Endodermal cell (in vitro differentiated cells): ENCODE data around the gene PRRT4. TPM values are rescaled to one million over a fixed set of nuclear protein-coding genes. Genes with fewer than 3 reads are reported as not detected.

Experiments
- DNase-seq: peaks from one replicate; pipeline ENCODE4 v3.0.0-alpha.2; 2017
- H3K27ac ChIP-seq: 2 replicates; pipeline ENCODE4 v1.5.1; 2013; ENCODE audit warnings: mild to moderate bottlenecking, low read depth, low read length, moderate library complexity
- H3K27me3 ChIP-seq: 2 replicates; pipeline ENCODE4 v1.6.1; 2013; ENCODE audit warnings: mild to moderate bottlenecking, low read length, moderate library complexity; ENCODE audit not compliant: insufficient read depth, control insufficient read depth, poor library complexity, severe bottlenecking
- H3K36me3 ChIP-seq: 2 replicates; pipeline ENCODE4 v1.7.0; 2013; ENCODE audit warnings: mild to moderate bottlenecking, low read length, moderate library complexity; ENCODE audit not compliant: control insufficient read depth, insufficient read depth
- H3K4me1 ChIP-seq: one replicate; pipeline ENCODE4 v1.7.0; 2013; ENCODE audit warnings: low read length; ENCODE audit not compliant: control insufficient read depth, insufficient read depth
- H3K4me3 ChIP-seq: 2 replicates; pipeline ENCODE4 v1.5.1; 2013; ENCODE audit warnings: mild to moderate bottlenecking, low read length, moderate library complexity
- H3K9ac ChIP-seq: 2 replicates; pipeline ENCODE4 v1.6.1; 2013; ENCODE audit warnings: mild to moderate bottlenecking, low read length, moderate library complexity; ENCODE audit not compliant: poor library complexity, severe bottlenecking; ENCODE audit errors: extremely low read depth
- H3K9me3 ChIP-seq: 2 replicates; pipeline ENCODE4 v1.6.1; 2013; ENCODE audit warnings: mild to moderate bottlenecking, low read length, moderate library complexity; ENCODE audit not compliant: control insufficient read depth
- H3K27ac Mint-ChIP-seq: 2 replicates; pipeline ENCODE4 v1.8.0; 2020; ENCODE audit warnings: mixed read lengths
- H3K27me3 Mint-ChIP-seq: 2 replicates; pipeline ENCODE4 v1.8.0; 2021; ENCODE audit warnings: mild to moderate bottlenecking, mixed read lengths; ENCODE audit not compliant: insufficient read depth
- H3K36me3 Mint-ChIP-seq: 2 replicates; pipeline ENCODE4 v1.8.0; 2020; ENCODE audit warnings: low read depth, mixed read lengths
- H3K4me1 Mint-ChIP-seq: 2 replicates; pipeline ENCODE4 v1.8.0; 2020; ENCODE audit warnings: mixed read lengths
- H3K4me3 Mint-ChIP-seq: 2 replicates; pipeline ENCODE4 v1.8.0; 2020; ENCODE audit warnings: mild to moderate bottlenecking, moderate library complexity, mixed read lengths
- H3K9me3 Mint-ChIP-seq: 2 replicates; pipeline ENCODE4 v1.8.0; 2020; ENCODE audit warnings: mild to moderate bottlenecking, mixed read lengths
- CTCF ChIP-seq: fragments of 200-600 bp; sonication (generic); conservative IDR thresholded peaks from 2 replicates; pipeline ENCODE4 v1.5.0; 2021; ENCODE audit warnings: antibody characterized with exemption, mild to moderate bottlenecking
- WGBS, 2 experiments: methylation state at CpG; one replicate each; pipeline versions ENCODE4 v1.1.5 to v1.1.7; 2013; ENCODE audit warnings: missing lambda C conversion rate in 2 of 2, mixed read lengths in 1 of 2; ENCODE audit not compliant: insufficient coverage in 1 of 2, insufficient read length in 1 of 2; 5-methylcytosine and 5-hydroxymethylcytosine counted together
- total RNA-seq, 2 donors: library from RNA; stranded (reverse); fragmentation: NEBNext Ultra II Directional in 1 of 2; extraction: Animal tissue kit (Norgen Biotek cat#: 25700) in 1 of 2; gene quantifications; 2 replicates in 1 of 2; 3 replicates in 1 of 2; pipeline ENCODE4 v1.2.1, GENCODE V29; 2021

Gene PRRT4
- total RNA-seq, 2 donors from 2014 or later: 0.18 TPM; not detected in 1

- Mint-ChIP-seq H3K27me3 (peaks cover 44% of the 10 kb centered on the region), H3K4me1 (peaks cover 1% of the 10 kb centered on the region), H3K27ac (no peak overlapping the region), H3K9me3 (no peaks in the 10 kb centered on the region), H3K4me3 (no peak overlapping the region), H3K36me3 (no peaks in the 10 kb centered on the region)
- no peak overlapping the region for H3K4me3 ChIP-seq
- no peaks in the 10 kb centered on the region for H3K9me3 ChIP-seq
- H3K36me3 ChIP-seq: no peaks in the 10 kb centered on the region
- H3K9ac ChIP-seq: no peak overlapping the region
- DNase-seq: peak; percentile 95
- H3K4me1 ChIP-seq: no peaks in the 10 kb centered on the region
- 73 to 95% methylated on average over 10 to 19 of the region's 19 CpGs for WGBS, 2 experiments
- no peak overlapping the region for H3K27ac ChIP-seq
- H3K27me3 ChIP-seq: peaks cover 7% of the 10 kb centered on the region
- peak; percentile 89 for TF ChIP-seq CTCF
These were observed 19.8 kb upstream of the PRRT4 start for GRCh38 chr7:128381161-128381821.

GRCh38 chr7:128380483-128381106 is 19.1 kb upstream of the PRRT4 start:
- DNase-seq: peak; percentile 67
- H3K36me3 Mint-ChIP-seq: no peaks in the 10 kb centered on the region
- WGBS, 2 experiments: 72% methylated on average over 3 of the region's 3 CpGs; no CpG with 5 or more reads in 1 of the 2 experiments
- Histone ChIP-seq H3K27me3 (peaks cover 6% of the 10 kb centered on the region), H3K27ac (no peak overlapping the region), H3K4me3 (no peak overlapping the region), H3K4me1 (no peaks in the 10 kb centered on the region), H3K9ac (no peak overlapping the region), H3K9me3 (no peaks in the 10 kb centered on the region), H3K36me3 (no peaks in the 10 kb centered on the region)
- no peaks in the 10 kb centered on the region for H3K9me3 Mint-ChIP-seq
- H3K27ac Mint-ChIP-seq: no peak overlapping the region
- no peak for TF ChIP-seq CTCF
- no peak overlapping the region for H3K4me3 Mint-ChIP-seq
- H3K27me3 Mint-ChIP-seq: peaks cover 41% of the 10 kb centered on the region
- H3K4me1 Mint-ChIP-seq: peaks cover 1% of the 10 kb centered on the region

- H3K27me3 Mint-ChIP-seq: peaks cover 36% of the 10 kb centered on the region
- no peak overlapping the region for H3K9ac ChIP-seq
- no peak for DNase-seq
- no peak overlapping the region for H3K4me3 Mint-ChIP-seq
- peaks cover 1% of the 10 kb centered on the region for H3K4me1 Mint-ChIP-seq
- no peaks in the 10 kb centered on the region for H3K9me3 Mint-ChIP-seq
- H3K36me3 Mint-ChIP-seq: no peaks in the 10 kb centered on the region
- H3K4me3 ChIP-seq: no peak overlapping the region
- no peak for TF ChIP-seq CTCF
- H3K27ac Mint-ChIP-seq: no peak overlapping the region
- H3K9me3 ChIP-seq: no peaks in the 10 kb centered on the region
- no peaks in the 10 kb centered on the region for H3K4me1 ChIP-seq
- no peak overlapping the region for H3K27ac ChIP-seq
- no peaks in the 10 kb centered on the region for H3K36me3 ChIP-seq
- peaks cover 6% of the 10 kb centered on the region for H3K27me3 ChIP-seq
- WGBS, 2 experiments: 83 to 86% methylated on average over 2 to 6 of the region's 6 CpGs
These were observed 18.5 kb upstream of the PRRT4 start for GRCh38 chr7:128379900-128380479.
